ENCODE results near the gene FBXW7. TPM values are rescaled to one million over a fixed set of nuclear protein-coding genes. Genes with fewer than 3 reads are reported as not detected.

Gene FBXW7
- total RNA-seq, 1 donor: 15.9 TPM

DNA sequence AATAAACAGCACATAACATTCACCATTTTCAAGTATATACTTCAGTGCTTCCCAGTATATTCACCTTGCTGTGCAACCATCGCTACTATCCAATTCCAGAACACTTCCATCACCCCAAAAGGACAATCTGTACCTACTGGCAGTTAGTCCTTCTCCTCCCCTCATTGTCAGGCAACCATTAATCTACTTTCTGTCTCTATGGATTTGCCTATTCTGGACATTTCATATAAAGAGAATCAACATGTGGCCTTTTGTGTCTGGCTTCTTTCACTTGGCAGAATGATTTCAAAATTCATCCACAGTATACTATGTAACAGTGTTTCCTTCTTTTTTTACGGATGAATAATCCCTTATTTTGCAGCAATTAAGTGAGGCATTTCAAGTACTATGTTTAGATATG is 189.4 kb downstream of the FBXW7 start:
- DNase-seq (ENCODE audit: low read depth in 2 of 3, low spot score in 2 of 3): no peak

DNA sequence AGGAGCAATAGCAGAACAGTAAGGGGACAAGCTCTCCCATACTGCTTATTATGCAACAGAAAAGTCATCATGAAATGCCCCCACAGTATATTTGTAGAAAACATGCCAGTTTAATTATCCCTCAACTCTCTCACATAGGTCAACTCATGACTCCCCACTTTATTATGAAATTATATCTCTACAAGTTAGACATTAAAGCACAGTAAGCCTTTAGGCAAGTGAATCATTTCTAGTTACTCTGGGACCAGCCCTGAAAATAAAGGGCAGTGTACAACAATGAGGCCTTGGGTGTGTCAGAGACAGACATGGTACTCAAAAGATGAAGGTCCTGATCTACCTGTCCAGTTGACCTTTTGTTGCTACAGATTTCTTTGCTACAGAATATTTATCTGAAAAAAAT is 191.9 kb downstream of the FBXW7 start:
- no peak for DNase-seq (ENCODE audit: low read depth in 2 of 3, low spot score in 2 of 3)

DNA sequence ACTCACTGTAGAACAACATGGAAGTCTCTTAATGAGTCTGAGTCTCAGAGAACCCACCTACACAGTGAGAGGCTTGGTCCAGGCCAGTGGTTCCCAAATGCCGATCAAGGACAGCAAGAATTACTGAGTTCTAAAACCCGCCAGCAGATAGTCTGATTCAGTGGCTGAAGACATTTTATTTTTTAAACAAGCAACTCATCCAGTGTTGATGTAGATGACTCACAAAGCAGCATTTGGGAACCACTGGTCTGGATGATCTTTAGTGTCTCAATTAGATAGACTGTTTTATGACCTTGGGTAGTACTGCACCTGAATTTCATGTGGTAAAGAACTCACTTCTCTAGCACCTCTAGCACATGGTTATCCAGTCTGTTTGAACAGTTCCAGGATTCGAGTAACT is 193.6 kb downstream of the FBXW7 start:
- no peak for DNase-seq (ENCODE audit: low read depth in 2 of 3, low spot score in 2 of 3)

DNA sequence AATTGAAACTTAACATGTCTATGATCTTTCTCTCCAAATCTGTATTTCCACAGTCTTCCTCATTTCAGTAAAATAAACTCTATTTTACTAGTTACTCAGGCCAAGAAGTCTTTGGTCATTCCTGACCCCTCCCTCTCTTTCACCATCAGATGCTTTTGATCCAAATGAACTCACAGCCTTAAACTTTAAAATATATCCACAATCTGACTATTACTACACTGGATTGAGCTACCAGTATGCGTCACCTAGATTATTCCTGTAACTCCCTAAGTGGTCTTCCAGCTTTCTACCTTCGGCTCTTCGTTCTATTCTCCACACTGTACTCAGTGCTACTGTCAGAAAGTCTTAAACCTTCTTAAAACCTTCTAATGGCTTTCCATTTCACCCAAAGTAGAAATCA is 195.1 kb downstream of the FBXW7 start:
- no peak for DNase-seq (ENCODE audit: low read depth in 2 of 3, low spot score in 2 of 3)

DNA sequence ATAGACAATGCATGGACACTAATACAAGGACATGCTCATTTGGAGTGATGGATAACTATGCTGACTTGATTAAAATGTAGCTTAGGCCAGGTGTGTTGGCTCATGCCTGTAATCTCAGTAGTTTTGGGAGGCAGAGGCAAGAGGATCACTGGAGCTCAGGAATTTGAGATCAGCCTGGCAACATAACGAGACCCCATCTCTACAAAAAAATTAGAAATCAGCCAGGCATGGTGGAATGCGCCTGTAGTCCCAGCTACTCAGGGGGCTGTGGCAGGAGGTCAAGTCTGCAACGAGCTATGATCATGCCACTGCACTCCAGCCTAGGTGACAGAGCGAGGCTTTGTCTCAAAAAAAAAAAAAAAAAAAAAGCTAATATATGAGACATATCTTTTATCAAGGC is 196.3 kb downstream of the FBXW7 start:
- no peak for DNase-seq (ENCODE audit: low read depth in 2 of 3, low spot score in 2 of 3)

DNA sequence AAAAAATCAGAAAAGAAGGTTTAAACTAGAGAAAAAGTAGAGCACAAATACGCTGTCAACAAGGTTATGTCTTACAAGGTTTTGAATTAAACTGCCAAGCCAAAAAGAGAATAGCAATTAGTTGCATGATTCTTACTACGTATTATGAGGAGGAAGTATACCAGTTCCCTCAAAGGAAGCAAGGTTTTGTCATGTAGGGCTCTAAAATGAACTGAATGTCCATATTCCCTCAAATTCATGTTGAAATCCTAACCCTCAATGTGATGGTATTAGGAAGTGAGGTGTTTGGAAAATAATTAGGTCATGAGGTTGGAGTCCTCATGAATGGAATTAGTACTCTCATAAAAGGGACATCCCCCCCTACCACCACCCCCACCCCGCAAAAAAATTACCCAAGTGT is 201.0 kb downstream of the FBXW7 start:
- no peak for DNase-seq (ENCODE audit: low read depth in 2 of 3, low spot score in 2 of 3)

DNA sequence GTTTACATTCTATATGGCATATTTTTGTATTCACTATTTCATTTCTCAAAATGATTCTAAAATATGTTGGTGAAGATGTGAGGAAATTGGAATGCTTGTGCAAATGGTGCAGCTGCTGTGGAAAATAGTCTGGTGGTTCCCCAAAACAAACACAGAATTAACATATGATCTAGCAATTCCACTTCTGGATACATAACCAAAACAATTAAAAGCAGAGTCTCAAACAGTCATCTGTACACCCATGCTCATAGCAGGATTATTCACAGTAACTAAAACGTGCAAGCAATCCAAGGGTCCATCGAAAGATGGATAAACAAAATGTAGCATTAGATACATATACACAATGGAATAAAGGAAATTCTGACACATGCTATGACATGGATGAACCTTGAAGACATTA is 204.8 kb downstream of the FBXW7 start:
- DNase-seq (ENCODE audit: low read depth in 2 of 3, low spot score in 2 of 3): no peak

DNA sequence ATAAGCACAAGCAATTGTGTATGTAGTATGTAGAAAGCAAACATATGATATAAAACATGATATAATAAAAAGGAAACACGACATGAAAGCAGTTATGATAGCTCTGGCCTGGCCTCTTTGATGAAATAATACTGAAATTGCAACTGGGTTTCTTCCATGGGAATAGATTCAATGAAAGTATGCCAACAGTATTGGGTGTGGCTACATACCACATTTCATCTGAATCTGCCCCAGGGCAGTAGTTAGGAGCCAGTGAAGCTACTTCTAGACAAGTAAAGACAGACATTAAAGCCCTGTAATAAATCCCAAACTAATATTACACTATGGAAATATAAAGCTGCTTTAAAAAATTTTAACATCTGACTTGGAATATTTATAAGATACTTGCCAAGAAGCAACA is 207.3 kb downstream of the FBXW7 start:
- no peak for DNase-seq (ENCODE audit: low read depth in 2 of 3, low spot score in 2 of 3)

DNA sequence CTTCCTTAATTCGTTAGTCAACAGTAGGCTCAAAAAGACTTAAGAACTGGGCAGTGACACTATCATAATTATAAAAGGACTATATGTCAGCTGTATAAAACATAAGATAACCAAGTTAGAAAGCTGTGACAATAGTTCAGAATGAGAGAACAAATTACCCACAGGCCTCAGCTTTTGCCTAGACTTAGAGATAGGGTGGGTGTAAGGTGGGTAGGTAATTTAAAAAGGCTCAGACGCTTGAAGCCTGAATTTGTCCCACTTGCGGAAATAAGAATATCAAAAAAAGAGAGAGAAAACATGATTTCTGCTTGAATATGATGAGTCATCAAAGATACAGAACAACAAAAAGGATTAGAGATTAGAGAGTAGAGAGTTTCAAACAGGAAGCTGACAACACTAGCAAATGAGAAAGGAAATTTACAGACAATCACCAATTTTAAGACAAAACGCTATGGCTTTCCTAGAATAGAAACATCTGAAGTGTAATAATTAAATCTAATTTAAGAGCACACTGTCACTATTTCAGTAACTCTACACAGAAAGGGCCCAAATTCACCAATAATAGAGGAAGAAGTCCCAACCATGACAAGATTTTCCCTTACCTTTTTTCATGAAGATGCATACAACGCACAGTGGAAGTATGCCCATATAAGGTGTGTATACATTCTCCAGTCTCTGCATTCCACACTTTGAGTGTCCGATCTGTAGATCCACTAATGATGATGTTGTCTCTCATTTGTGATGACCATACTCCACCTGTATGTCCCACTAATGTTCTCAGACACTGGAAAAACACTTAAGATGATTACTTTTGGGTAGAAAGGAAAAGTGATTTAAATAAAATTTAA is 208.1 kb downstream of the FBXW7 start:
- DNase-seq (ENCODE audit: low read depth in 2 of 3, low spot score in 2 of 3): no peak

DNA sequence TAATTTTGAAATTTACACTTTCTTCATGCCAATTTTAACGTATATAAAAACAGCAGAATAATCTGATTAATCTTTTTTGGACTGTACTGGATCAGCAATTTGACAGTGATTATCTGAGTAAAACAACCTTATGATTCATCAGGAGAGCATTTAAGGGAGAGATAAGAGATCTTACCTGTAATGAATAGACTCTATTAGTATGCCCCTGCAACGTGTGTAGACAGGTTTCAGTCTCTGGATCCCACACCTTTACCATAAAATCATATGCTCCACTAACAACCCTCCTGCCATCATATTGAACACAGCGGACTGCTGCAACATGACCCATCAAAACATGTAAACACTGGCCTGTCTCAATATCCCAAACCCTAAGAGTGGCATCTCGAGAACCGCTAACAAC is 210.1 kb downstream of the FBXW7 start:
- DNase-seq (ENCODE audit: low read depth in 2 of 3, low spot score in 2 of 3): no peak

DNA sequence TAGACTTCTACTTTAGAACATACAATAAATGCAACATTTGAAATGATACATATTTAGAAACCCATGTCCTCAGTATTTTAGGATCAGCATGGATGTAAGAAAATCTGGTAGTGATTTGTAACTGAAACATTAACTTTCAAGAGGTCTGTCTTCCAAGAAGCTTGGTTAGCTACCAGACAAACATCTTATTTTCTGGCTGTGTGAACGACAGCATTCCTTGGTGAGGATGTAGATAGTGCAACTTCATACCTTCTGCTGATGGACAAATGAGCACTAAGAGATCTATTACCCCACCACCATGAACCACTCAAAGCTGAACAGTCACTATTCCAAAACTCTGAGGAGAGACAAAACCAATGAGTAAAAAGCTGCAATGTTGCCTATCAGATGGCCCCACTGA is 212.7 kb downstream of the FBXW7 start:
- DNase-seq (ENCODE audit: low read depth in 2 of 3, low spot score in 2 of 3): no peak

DNA sequence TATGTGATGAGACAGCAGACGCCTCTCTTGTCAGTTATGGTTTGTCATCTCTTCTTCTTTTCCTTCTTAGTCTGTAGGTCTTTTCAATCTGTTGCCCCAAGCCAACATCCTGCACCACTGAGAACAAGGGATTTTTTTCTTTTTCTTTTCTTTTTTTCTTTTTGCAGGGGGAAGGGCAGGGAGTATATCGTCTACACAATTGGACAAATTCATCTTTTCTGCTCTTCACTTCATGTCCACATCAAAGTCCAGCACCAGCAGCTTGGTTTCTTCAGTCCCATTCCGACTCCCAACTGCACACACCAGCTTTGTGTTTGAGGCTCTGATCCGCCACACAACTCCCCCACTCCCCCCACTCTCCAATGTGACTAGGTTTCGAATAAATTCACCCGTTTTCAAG is 213.2 kb downstream of the FBXW7 start:
- DNase-seq (ENCODE audit: low read depth in 2 of 3, low spot score in 2 of 3): no peak

DNA sequence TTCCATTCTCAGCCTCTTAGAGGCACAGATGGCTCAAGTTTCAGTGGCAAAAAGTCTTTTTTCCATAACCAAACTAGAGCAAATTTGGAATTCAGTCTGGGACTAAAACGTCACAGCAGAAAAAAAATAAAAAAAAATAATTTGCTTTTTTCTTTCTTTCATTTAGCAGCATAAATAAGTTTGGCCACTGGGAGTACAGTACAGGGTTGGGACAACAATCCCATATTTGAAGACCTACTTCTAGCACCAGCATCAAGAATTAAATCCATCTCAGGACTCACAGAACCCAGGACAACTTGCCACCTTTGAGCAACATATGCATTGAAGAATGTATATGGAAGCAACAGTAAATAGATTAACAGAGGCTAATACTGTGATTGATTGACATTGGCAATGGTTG is 214.0 kb downstream of the FBXW7 start:
- no peak for DNase-seq (ENCODE audit: low read depth in 2 of 3, low spot score in 2 of 3)

DNA sequence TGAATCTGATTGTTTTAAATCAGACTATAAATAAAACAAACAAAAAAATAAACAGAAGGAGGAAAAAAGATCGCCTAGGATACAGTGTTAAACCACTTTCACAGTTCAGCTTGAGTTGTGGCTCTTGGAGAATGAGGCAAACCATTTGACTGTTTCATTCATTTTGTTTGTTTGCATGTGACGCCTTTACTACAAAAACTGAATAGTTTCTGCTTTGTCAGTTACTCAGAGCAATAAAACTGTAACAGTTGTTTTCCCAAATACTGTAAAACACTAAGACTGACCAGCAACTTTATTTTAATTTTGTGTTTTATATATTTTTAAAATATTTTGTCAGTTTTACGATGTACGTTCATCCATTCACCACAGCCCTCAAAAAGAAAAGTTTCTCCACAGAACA is 214.5 kb downstream of the FBXW7 start:
- no peak for DNase-seq (ENCODE audit: low read depth in 2 of 3, low spot score in 2 of 3)

DNA sequence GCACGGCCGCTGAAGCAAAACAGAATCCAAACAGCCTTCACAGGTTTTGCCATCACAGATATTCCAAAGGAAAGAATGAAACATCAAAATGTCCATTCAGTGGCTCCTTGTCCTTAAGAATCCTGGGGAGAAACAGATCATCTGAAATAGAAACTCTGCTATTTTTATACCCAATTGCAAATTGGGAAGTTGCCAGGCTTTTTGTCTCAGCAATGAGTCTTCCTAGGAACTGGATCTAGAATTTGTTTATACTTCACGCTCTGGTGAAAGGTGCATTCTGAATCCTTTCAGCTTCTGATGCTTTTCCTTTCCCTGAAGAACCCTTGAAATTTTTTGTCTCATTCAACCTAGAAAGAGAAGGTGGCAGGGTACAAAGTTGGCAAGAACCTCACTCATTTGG is 218.9 kb downstream of the FBXW7 start:
- DNase-seq (ENCODE audit: low read depth in 2 of 3, low spot score in 2 of 3): no peak

DNA sequence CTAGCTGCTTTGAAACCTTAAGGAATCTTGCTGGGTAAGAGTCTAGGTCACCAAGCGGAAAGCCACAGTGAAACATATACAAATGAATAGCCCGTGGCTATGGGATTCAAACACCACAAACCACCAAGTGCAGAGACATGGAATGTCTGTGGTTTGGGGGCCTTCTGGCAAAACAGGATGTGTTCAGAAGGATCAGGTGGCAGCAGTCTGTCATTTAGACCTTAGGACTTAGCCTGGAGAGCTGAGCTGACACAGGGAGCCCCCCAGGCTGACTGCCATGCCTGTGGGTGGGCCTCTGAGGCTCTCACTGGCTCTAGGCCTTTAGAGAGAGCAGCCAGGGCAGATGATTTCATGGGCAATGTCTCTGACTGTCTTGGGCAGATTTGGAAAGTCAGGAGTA is 225.6 kb downstream of the FBXW7 start:
- DNase-seq (ENCODE audit: low read depth in 2 of 3, low spot score in 2 of 3): no peak

DNA sequence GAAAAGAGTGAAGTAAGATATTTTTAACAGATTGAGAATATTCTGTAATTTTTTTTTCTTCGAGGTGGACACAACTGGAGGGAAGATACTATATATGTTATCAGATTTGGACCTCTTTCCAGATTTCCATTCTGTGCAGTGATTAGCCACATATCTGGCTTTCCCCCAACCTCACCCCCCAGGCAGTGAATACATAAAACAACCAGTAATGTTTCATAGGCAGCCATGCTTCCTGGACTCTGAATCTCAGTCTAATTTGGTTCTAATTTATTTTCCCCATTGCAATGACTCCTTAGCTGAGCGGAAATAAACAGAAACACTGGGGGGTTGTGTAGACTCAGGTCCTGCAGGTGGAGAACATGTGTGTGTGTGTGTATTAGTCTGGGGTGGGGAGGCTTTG is 226.5 kb downstream of the FBXW7 start:
- no peak for DNase-seq (ENCODE audit: low read depth in 2 of 3, low spot score in 2 of 3)

DNA sequence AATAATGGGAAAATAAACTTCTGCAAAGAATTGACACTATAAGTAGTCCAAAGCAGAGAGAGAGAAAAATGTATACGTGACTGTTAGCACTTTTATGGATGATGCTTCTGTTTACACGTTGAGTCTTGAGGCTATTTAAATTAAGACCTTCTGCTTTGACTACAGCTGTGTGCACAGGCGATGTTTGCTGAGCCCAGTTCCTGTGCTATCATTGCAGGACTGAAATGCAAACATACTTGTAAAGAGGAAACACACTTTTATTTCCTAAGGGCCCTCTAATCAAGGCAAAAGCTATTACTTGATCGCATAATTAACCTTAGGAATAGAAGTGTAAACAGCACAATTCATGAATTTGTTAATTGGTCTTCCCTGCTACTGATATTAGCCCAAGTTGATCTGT is 226.9 kb downstream of the FBXW7 start:
- DNase-seq (ENCODE audit: low read depth in 2 of 3, low spot score in 2 of 3): no peak

DNA sequence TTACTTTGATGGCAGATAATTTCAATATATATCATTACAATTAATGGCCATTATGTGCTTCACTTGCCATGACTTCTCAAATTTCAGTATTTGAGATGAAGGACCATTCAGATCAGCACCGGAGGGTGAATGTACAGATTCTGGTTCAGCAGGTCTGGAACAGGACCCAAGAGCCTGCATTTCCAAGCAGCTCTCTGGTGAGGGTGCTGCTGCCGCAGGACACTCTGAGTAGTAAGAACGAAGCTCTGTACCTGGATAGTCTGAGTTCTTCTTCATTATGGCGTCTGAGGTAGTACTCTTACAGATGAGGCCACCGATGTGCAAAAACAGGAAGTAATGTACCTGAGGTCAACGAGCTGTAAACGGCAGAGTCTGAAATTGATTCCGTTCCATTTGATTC is 228.2 kb downstream of the FBXW7 start:
- no peak for DNase-seq (ENCODE audit: low read depth in 2 of 3, low spot score in 2 of 3)

DNA sequence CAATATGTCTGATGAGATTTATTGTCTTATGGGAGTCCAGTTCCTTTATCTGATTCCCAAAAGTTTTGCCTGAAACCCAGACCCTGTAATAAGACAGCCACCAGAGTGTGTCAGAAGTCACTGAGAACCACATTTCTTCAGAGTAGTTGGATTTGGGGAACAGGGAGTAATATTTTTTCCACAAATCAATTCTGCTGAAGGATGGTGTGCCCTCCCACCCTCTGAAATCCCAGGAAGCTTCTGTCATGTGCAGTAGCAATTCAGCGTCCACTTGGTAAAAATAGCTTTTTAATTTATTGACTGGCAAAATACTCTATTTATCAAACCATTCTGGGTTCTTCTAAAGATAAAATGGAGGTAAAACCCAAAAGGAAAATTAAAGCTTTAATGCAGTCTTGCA is 229.4 kb downstream of the FBXW7 start:
- DNase-seq (ENCODE audit: low read depth in 2 of 3, low spot score in 2 of 3): no peak

DNA sequence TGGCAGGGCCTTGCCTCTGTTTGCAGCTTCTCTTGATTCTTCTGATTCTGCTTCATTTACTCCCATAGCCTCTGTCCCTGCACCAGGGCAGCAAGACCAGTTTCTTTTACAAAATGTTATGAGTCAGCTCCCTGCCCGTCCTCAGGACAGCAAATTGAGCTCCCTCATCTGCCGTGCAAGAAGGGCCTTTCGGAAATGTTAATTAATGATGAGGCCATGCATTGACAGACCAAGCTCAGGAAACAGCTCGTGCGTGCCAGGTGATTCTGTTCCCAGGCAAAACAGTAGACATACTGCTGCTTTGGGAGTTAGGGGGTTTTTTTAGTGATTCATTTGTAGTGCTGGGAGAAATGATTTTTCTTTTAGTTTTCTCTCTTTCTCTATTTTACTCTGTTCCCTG is 231.7 kb downstream of the FBXW7 start:
- no peak for DNase-seq (ENCODE audit: low read depth in 2 of 3, low spot score in 2 of 3)

DNA sequence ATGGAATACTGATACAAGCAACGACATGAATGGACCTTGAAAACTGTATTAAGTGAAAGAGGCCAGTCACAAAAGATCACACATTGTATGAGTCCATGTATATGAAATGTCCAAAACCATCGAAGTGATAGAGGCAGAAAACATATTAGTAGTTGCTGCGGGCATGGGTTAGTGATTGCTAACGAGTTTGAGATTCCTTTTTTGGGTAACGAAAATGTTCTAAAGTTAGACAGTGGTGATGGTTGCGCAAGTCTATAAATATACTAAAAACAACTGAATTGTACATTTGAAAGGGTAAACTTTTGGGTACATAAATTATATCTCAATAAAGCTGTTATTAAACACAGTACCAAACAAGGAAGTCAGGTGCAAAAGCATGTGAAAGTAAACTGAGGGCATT is 234.5 kb downstream of the FBXW7 start:
- DNase-seq (ENCODE audit: low read depth in 2 of 3, low spot score in 2 of 3): no peak

DNA sequence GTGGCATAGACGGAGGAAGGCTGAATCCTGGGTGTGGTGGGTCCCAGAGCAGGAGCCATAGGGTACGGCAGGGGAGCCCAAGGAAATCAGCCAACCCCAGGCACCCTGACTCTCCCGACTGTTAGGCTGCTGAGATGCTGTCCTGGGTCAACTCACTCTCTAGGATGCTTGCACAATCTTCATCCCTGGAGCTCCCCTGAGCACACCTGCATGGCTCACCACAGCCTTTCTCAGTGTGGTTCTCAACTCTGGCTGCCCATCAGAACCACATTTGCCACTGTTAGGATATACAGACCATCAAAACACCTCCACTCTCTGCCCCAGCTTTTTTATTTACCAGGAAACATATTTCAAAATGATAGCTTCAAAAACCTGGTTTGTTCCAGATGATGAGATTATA is 236.3 kb downstream of the FBXW7 start:
- DNase-seq (ENCODE audit: low read depth in 2 of 3, low spot score in 2 of 3): no peak

Data from hematopoietic multipotent progenitor cell (in vitro differentiated cells).